ENCODE data around the gene DIAPH1.
A peak's percentile ranks its signal among the peaks of the same experiment; 100 is the strongest.
"Not testable (repeated sequence)": the region's sequence is repeated elsewhere in the genome, so short reads cannot be mapped to it uniquely, and the experiment has no call there.

Gene DIAPH1

DNA sequence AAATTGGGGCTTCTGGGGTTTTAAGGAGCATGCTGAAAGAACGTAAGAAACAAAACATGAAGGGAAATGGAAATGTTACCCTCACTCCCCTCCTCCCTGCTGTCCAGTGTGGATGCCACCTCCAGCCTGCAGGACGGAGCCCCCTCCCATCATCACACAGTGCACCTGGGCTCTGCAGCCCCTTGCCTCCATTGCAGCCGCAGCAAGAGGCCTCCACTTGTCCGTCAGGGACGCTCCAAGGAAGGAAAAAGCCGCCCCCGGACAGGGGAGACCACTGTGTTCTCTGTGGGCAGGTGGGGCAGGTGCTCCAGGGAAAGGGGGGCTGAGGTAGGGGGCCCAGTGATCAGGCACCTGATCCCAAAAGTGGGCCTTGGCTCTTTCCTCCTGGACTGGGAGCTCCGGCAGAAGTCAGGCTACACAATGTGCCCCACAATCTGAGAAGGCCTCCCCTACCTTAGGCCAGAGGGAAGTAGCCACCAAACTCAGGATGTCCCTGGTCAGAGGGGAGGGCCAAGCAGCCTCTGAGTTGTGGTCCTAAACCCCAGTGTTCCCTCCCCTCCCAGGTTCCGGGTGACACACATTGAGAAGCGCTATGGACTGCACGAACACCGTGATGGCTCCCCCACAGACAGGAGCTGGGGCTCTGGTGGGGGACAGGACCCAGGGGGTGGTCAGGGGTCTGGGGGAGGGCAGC, 20.7 kb upstream of the DIAPH1 start:
- no peak for DNase-seq

DNA sequence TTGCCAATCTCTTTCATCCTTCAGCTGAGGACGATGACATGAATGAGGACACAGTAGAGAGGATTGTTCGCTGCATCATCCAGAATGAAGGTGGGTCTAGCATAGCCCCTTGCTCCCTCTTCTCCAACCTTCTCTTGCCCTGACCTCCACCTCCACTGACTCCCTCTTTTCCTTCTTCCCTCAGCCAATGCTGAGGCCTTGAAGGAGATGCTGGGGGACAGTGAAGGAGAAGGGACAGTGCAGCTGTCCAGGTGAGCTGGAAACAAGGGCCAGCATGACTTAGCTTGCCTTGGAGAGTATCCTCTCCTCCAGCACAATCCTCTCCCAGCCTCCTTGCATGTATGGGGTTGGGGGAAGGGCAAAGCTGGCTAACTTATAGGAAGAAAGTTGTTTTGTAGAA, 20.0 kb upstream of the DIAPH1 start:
- DNase-seq = no peak

DNA sequence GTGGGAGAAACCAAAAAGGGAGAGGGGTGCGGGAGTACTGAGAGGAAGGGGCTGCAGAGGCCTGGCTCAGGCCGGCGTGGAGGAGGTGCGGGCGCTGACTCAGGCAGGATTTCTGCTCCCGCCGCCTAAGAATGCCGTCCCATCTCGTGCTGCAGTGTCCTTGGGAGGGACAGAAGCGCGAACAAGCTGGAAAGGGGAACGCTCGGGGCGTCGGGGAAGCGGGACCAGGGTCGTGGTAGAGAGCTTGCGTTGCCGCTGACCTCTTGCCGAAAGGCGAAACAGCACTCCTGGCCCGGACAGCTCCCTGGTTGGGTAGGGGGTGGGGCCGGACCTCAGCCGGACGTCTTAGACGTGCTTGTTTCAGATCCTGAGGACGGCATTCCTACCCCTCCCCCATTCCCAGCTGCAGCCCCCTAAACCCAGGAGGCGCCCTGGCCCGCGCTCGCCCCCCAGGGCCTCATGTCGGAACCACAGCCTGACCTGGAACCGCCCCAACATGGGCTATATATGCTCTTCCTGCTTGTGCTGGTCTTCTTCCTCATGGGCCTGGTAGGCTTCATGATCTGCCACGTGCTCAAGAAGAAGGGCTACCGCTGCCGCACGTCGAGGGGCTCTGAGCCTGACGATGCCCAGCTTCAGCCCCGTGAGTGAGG, 19.1 kb upstream of the DIAPH1 start:
- DNase-seq = peak; percentile 69

DNA sequence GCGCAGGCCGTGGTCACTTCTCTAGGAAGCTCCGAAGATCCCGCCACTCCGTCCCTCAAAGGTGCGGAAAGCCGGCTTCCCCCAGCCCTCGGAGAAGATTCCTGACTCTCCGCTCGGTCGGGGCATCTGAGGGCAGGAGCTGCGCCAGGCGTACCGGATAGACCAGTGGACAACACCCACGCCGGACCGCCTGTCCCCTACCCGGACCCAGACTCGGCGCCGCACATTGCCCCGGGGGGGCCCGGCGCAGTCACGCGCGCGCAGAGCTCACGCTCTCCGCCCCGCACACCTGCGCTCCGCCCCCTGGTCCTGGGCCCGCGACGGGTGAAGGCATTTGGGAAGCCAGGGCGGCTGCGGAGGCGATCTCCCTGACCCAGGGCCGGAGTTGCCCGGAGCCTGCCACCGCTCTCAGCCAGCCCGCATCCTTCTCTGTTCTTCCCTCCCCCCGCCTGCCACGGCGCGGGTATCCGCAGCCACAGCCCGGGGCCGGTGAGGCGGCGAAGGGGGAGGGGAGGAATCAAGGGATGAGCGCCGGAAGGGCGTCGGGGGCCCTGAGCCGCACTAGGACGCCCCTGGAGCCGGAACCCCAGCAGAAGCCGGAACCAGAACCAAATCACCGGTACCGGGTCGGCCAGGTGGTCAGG, 18.4 kb upstream of the DIAPH1 start:
- peak; percentile 63 for DNase-seq

DNA sequence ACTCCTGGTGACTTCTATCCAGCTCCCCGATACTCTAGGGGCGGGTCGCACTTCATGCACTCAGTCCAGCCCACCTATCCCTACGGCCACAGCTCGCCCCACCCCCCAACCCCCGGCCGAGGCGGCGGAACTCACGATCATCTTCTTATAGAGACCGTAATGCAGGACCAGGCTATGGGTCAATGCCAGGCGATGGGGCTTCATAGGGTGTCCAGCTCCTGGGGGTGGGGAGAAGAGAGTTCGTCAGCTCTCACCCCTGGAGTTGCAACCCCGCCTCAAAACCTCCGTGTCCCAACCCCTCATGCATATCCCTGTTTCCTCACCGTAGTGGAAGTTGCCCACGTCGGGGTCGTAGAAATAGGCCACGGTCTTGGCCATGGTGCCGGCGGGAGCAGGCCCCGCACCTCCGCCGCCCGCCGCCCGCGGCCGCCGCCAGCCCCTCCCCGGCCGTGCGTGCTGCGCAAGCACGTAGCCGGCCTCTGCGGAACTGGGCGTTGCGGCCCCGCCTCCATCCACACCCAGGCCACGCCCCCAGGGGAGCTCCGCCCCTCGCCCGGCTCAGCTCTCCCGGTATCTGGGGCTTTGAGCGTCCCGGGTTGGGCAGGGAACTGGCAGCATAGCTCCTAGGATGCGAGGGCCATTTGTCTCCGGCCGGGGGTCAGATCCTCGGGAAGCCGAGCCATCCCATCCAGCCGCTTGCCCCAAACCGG, 17.8 kb upstream of the DIAPH1 start, which contains the start of the genes HDAC3 and RELL2:
Gene HDAC3, minus strand, starts transcription at position 437 of the 710 bp plus-strand sequence. Its CDS starts 59 bp downstream, at position 378.
Gene RELL2, plus strand, starts transcription at position 585 of the 710 bp plus-strand sequence. CDS start 1,229 bp downstream, outside the sequence.
- DNase-seq = peak; percentile 96

DNA sequence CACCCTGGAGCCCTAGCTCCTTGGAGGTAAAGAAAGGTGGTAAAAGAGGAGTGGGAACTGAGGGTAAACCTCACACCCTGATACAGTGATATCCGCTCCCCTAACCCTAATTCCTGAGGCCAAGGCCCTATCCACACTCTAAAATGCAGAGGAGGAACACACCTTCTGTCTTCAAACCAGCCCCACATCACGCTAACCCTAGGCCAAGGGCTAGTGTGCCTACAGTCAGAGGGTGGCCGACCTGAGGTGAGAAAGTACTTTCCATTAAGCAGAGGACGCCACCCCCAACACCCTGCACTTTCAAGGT, 17.3 kb upstream of the DIAPH1 start:
- DNase-seq = no peak

DNA sequence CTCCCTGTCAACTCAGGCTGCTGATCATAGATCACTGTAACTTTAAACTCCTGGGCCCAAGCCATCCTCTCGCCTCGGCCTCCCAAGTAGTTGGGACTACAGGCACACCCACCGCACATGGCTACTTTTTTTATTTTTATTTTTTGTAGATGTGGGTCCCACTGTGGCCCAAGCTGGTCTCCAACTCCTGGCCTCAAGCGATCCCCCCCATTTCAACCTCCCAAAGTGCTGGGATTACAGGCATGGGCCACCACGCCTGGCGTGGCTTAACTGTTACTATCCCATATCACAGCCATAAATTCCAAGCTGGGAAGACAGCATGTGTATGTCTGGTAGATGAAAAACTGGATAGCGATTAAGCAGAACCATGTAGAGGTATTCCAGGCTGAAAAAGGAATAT, 16.8 kb upstream of the DIAPH1 start:
- DNase-seq = no peak

DNA sequence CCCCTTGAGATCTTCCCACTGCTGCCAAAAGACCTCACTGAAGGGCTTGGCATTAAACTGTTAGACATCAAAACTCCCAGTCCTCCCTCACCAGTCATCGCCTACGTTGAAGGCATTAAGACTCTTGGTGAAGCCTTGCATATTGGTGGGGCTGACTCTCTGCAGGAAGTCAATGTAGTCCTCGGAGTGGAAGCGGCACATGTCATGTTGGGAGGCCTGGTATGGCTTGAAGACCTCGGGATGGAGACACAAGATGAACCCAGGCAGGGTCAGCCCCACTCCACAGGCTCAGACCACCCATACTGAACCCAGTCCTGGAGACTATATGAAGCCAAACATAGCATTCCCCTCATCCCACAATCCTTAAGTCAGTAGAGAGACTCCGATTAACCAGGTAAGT, 15.9 kb upstream of the DIAPH1 start:
- no peak for DNase-seq

DNA sequence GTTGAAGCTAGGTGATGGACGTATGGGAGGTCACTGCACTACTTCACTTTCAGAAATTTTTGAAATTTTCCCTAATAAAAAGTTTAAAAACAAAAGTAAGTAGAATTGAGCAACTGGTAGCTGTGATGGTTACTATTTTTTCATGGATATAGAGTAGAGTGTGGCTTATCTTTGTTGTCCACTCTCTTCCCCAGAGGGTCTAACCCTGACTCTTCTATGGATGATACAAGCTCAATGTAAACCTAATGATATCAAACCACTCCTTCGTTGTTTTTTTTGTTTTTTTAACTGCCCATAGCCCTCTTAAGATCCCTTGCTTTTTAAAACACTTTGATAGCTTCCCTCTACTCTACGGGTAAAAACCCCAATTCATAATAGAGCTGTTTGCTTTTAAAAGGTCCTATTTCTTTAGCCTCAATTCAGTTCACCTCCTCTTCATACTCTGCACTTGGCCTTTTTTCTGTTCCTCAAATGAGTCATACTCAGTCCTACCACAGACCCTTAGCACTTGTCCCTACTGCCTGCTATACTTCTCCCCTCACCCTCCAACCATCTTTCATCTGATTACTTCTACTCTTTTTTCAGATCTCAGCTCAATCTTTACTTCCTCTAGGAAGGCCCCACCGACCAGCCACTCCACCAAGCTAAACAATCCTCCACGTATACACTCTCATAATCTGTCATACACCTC, 15.2 kb upstream of the DIAPH1 start:
- DNase-seq = no peak

DNA sequence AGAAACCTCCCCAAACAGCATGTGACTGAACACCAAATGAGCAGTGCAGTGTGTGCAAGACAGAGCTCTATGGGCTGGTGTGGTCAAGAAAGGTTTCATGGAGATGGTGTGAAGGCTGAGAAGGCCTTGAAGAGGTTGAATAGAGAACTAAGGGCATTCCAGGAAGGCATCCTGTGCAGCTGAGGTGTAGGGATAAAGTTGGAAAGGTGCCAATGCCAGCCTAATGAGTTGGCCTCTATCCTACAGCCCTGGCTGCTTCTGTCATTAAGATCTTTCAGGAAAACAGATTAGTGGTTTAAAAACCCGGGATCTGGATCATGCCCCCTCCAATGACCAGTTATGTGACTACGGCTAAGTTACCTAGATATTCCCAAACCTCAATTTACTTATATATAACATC, 13.8 kb upstream of the DIAPH1 start:
- no peak for DNase-seq

DNA sequence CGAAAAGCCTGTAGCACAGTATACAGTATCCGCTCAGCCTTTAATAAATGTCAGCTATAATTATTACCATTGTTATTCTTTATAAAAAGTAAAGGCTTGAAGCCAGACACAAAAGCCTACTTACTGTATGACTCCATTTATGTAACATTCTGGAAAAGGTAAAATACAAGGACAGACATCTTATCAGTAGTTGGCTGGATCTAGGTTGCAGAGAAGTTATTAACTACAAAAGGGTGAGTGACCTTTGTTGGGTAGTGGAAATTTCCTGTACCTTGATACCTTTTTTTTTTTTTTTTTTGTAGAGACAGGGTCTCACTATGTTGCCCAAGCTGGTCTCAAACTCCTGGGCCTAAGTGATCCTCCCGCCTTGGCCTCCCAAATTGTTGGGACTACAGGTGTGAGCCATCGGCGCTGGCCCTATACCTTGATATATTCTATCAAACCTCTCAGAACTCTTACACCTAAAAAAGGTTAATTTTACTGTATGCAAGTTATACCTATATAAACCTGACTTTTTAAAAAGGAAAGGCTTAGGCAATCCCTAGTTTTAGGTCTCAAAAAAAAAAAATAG, 11.9 kb upstream of the DIAPH1 start:
- DNase-seq = no peak

DNA sequence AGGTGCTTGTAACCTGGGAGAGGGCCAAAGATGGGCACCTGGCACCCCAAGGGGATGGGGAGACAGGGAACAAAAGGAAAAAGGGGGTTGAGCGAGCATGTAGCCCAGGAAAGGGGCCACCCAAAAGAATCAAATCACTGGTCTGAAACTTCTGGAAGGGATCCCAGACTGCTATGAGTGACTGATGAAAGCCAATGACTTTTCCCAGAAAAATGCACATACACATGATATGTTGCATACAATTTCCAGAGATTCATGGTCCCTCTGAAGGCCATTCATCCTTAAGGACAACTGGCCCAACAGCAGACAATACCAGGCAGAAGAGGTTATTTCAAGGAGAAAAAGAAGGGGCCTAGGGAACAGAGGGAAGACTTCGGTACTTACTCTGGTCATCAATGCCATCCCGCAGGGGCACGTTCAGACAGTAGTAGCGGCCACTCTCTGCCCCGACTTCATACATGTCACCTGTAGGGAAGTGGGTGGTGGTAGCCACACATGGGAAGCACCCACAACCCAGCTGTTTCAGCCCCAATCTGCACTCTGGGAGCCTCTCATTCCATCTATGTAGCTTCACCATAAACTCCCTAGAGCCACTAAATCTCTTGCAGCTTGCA, 9.5 kb upstream of the DIAPH1 start:
- DNase-seq = no peak

DNA sequence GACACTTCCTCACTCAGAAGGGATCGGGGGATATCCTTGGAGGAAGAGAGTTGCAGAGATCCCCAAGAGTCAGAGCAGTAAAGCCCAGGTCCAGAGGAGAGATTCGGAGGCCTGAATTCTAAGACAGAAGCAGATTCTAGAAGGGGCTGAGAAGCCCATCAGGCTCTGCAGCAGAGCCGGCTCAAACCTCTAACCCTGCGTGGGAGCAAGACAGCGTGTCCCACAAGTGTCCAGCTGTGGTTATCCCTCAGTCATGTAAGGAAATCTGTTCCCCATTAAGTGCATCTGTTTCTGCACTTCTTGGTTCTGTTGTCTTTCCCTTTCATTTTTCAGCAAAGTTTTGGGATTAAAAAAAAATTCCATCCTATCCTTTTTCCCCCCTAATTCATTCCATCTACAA, 4.8 kb upstream of the DIAPH1 start:
- no peak for DNase-seq

DNA sequence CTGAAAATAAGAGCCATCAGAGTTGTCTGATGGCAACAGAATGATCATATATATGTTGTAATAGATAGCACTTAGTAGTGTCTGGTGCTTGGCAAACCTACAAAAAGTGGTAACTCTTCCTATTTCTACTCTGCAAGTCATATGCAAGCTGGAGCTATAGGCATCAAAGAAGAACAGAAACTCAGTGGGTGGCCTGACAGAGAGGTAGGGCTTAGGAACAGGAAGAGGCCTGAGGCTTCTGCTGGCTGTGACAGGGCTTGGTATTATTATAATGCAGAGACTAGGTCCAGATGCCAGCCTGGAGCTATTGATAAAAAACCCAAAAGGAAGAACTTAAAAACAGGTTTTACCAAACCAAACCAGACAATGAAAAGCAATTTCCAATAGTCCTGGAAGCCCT, 4.4 kb upstream of the DIAPH1 start:
- DNase-seq = peak; percentile 51

DNA sequence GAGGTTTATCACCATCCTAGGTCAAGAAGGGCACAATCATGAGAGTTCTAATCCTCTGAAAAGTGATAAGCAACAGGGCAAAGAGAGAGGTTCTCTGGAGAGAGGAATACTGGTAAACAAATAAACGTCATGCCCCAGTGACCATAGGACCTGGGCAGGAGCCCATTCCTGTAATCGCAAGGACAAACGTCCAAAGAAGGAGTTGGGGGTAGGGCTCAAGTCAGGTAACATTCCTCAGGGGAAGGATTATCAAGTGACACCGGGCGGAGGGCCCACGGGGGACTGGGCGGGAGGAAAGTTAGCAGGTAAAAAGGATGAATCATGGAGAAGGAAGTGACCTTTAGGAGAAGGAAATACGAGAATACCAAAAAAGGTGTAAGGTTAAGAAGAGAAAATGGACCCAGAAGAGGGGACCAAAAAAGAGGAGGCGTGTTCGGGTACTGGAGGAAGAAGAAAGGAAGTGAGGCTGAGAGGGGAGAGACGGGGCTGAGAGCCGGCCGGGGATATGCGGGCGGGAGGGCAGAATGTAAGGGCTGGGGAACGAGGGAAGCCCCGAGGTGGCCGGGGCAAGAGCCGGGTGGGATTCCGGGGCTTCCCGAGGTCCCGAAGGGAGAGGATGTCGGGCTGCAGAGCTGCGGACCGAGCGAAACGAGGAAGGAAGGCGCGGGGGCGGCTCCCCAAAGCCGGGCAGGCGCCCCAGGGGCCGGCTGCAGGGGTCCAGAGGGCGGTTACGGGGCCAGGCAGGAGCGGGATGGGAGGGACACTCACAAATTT, 583 bp downstream of the DIAPH1 start:
- peak; percentile 81 for DNase-seq

DNA sequence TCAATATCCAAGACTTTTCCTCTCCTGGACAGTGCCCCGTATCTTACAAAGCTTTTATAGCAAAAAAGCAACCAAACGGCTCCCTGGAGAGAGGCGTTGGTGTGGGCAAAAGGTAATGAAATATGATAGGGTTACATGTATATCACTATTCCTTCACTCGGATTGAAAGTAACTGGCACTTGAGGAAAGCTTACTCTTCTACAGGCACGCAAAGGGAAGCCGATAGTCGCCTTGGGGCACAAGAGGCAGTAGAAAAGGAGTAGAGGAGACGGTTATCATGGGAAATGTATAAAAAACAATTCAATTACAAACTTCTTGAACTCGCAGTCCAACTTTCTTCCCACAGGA, 1.1 kb downstream of the DIAPH1 start:
- DNase-seq = no peak

DNA sequence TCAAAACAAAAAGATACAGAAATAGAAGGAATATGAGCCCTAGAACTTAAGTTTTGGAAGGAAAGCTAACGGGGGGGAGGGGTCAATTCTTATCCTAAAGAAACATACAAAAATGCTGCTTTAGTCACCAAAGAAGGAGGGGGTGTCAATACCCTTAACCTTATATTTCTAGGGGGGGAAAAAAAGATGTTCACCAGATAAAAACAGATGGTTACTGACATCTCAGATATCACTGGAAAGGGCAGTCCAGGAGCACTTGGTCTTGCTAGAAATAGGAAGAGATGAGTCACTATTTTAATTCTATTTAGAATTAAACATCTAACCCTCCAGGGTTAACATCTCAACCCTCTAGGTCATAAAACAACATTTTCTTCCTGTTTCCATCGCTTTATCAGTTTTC, 1.7 kb downstream of the DIAPH1 start:
- no peak for DNase-seq

DNA sequence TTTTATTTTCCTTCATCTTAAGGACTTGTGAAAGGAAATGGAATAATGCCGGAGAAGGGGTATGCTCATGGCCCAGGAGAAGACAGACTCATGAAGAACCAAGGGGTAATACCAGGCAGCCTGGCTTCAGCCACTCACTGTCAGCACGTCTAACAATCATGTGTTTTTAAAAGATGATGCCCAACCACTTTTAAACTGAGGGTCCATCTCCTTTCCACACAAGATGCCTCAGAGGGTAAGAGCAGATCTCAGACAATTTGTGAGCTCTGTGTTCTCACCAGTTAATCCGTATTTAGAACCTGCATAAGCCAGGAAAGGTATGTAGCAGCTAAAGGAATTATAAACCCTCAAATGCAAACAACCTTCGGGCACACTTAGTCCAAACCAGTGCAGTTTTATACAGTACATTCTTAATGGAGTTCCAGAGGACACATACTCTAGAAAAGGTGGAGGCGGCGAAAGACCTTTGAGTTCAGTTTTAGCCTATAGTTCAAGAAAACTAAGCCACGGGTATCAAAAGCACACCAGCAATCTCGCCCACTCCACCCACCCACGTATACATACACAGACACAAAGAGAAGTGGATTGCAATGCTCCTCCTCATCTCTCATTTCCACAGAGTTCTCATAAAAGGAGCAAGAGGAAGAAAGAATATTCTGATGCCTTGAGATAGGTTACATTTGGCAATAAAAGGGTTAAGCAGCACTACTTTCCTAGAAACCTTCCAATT, 2.6 kb downstream of the DIAPH1 start:
- DNase-seq = no peak

DNA sequence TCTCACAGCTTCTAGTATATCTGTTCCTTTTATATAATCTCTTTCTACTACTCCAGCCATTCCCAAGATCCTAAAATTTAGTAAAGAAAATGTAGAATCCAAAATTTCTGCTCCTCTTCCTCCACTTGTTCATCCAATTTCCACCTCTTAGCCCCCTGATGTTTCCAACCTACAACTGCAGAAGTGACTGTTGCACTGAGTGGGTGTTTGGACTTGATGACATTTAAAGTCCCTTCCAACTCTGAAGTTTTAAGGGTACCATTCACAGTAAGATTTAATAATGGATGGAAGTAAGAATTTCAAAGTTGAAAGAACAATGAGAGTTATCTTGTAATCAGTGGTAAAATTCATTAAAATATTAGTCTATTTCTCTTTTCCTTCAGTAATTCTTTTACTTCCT, 5.5 kb downstream of the DIAPH1 start:
- DNase-seq = no peak

DNA sequence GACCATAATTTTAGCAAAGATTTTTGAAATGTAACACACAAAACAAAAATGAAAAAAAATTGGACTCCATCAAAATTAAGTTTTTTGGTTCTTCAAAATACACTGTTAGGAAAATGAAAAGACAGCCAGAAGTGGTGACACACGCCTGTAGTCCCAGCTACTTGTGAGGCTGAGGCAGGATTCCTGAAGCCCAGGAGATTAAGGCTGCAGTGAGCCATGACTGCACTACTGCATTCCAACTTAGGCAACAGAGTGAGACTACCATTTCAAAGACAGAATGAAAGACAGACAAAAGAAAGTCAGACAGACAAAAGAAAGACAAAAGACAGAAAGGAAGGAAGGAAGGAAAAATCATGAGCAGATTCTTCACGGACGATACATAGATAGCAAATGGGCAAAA, 7.5 kb downstream of the DIAPH1 start:
- no peak for DNase-seq

DNA sequence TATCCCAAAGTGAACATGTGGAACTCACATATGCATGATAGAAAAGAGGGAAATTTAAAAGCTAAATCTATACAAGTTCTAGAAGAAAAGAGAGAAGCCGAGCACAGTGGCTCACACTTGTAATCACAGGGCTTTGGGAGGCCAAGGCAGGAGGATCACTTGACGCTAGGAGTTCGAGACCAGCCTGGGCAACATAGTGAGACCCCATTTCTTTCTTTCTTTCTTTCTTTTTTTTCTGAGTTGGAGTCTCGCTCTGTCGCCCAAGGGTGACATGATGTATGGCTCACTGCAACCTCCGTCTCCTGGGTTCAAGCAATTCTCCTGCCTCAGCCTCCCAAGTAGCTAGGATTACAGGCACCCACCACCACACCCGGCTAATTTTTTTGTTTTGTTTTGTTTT, 8.9 kb downstream of the DIAPH1 start:
- DNase-seq = not testable (repeated sequence)

Measured in activated CD4-positive, alpha-beta T cell treated with anti-CD3 and anti-CD28 coated beads for 48 hours (primary cell).